HG02943 (cell line): ENCODE results near the gene DCHS2.
"Not testable (repeated sequence)": the region's sequence is repeated elsewhere in the genome, so short reads cannot be mapped to it uniquely, and the experiment has no call there.

ENCODE experiments used
- ATAC-seq: cut with Tn5 transposase; IDR thresholded peaks from one replicate; pipeline ENCODE4 v1.9.1; 2021; ENCODE audit warnings: mild to moderate bottlenecking, low read depth, moderate library complexity; ENCODE audit not compliant: unreplicated experiment

The DCHS2 gene

DNA sequence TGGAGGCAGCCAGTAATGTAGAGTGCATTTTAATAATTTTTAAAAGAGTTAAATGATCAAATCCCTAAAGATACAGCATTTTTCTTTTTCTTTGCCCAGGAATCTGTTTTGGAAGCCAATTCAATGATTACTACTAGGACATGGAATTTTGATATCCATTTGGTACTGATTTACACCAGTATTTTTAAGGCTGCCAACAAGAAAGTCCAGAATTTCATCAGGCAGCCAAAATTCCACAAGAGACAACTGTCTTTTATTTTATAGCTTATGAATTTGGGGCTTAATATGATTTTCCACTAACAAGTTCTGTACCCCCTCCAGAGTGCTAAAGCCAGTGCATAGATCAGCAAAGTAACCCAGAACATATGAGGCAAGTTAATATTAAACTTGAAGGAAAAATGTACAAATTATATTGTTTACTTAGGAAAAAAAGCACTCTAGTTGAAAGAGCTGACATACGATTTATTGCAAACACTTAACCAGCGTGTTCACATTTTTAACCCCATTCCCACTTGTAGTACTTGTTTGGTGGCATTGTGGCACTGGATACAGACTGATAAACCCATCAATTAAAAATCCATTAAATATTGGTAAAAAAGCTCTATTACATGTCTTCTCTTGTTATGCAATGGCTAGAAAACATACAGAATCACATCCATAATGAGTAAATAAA lies 259.7 kb downstream of the DCHS2 start:
- no peak for ATAC-seq

DNA sequence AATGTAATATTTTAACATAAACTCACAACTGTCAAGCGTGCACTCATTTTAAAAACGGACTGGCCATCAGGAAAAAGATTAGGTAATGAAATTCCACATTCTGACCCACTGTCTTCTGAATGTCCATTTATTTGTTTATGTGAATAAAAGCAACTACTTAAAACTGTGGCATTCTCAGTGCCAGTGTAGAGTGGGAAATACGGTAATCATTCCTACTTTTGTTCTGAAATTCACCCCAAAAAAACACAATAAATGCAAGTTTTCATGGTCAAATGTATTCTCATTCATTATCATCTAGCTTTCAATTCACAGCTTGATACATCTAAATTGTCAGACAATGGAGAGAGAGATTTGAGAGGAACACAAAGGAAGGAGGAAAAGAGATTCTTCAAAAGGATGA lies 260.9 kb downstream of the DCHS2 start:
- ATAC-seq, result no peak

DNA sequence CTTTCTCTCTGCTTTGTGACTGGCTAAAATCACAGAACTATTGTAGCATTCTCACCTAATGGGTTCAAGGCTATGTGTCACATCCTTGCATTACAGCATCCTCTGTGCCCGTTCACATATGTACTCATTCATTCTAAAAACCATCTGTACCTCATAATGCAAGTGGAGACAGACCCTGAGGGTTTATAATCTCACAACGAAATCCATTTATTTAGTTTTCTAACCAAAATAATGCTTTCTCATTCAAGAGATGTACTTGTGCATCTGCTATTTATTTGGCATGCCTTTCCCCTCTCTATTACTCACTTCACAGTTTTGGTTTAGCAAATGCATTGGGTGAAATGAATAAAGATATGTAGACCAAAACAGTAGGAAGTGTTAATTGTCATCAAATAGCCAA lies 261.5 kb downstream of the DCHS2 start:
- ATAC-seq, result no peak

DNA sequence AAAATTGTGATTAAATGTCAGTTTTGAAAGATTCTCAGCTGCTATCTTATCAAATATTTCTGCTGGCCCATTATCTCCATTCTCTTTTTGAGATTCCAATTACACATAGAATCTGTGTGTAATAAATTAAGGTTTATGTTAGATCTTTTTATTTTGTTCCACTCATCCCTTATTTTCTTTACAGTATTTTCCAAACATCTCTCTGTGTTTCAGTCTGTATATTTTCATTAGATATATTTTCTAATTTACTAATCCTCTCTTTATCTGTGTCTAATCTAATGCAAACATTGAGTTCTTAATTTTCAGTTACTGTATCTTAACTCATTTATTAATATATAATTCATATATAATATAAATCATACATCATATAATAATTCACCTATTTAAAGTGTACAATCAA lies 268.7 kb downstream of the DCHS2 start:
- no peak for ATAC-seq

DNA sequence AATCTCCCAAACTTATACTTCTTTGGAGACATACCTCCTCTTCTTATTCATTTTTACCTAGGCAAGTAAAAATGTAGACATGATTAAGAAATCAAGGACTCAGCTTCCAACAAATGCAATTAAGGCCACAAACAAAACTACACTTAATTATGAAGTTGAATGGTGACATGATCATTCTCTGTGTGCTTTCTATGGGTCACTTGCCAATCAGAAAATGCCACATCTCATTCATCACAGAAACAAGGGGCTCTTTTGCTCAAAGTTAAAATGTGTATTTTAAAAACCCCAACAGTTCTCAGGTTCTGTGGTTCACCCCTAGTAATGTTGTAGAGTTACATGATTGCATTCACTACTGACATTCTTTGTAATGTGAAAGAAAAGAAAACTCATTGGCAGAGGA lies 273.5 kb downstream of the DCHS2 start:
- no peak for ATAC-seq

DNA sequence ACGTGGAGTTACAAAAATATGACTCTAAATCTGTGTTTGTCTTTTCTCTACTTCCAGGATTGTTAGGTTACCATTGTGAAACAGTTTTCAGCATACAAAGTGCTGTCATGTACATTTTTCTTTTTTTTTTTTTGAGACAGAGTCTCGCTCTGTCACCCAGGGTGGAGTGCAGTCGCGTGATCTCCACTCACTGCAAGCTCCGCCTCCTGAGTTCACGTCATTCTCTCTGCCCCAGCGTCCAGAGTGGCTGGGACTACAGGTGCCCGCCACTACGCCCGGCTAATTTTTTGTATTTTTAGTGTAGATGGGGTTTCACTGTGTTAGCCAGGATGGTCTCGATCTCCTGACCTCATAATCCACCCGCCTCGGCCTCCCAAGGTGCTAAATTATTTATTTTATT lies 274.2 kb downstream of the DCHS2 start:
- ATAC-seq, result not testable (repeated sequence)

DNA sequence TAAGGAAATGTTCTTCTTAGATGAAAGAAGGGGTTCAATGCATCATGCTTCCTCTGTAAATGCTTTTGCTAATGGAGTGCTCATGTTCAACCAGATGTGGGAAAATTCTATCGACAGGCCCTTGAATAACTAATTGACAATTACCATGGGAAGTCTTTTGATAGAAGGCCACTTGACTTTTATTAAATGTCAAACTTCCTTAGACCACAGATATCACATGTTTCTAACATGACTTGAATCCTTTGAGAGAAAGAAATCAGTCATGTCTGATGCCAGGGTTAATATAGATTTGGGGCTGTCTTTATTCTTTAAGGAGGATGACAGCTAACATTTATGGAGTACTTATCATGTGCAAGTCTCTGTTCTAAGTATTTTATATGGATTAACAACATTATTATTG lies 280.1 kb downstream of the DCHS2 start:
- no peak for ATAC-seq

DNA sequence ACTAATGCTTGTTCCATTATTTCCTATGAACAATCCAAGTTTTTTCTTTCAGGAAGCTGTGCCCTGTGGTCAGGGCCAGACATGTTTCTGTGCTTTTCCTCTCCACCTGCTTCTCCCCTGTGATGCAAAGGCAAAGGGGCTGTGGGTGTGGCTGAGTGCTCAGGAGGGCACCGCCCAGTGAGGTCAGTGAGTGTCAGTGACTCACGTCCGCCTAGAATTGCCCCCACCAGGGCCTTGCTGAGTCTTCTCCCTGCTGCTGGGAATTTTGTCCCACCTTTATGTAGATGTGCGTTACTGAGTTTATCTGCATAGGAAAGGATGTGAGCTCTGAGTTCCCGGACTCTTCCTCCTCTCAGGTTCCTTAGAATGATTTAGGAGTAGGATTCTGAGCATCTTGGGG lies 283.2 kb downstream of the DCHS2 start:
- ATAC-seq, result no peak

DNA sequence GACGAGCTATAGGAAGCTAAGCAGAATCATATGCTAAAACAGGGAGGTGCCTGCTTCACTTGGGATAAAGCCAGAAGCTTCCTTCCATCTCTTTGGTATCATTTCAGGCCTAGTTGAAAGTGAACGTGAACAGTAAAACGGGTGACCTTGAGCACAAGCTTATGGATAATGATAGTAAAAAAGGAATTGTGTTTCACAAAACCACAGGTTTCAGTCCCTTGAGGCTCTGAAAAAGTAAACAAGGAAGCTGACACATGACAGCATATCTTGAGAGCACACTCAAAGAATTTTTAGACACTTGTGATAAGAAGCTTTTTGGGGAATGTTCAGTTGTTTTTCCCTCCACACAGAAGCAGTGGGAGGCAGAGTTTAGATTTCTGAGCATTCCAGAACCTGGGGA lies 286.1 kb downstream of the DCHS2 start:
- no peak for ATAC-seq

DNA sequence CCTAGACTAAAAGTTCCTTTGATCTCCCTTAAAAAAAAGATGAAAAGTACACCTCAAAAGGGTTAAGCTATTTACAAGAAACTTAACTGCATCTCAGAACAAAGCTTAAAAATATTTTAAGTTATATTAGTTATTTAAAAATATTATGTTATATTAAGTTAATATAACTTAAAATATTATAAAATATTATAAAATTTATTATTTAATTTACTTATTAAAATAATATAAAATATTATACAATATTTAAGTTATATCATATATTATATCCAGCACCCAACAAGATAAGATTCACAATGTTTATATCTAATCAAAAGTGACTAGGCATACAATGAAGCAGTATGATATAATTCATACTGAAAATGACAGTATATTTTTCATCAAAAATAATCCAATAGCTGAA lies 296.9 kb downstream of the DCHS2 start:
- ATAC-seq, result no peak

DNA sequence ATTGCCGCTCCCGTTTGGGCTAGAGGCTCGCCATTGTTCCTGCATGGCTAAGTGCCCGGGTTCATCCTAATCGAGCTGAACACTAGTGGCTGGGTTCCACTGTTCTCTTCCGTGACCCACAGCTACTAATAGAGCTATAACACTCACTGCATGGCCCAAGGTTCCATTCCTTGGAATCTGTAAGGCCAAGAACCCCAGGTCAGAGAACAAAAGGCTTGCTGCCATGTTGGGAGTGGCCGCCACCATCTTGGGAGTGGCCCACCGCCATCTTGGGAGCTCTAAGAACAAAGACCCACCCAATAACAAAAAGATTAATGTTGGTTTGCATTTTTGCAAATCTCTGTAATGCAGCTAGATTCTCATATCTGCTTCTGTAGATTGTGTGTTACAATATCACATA lies 299.0 kb downstream of the DCHS2 start:
- no peak for ATAC-seq

DNA sequence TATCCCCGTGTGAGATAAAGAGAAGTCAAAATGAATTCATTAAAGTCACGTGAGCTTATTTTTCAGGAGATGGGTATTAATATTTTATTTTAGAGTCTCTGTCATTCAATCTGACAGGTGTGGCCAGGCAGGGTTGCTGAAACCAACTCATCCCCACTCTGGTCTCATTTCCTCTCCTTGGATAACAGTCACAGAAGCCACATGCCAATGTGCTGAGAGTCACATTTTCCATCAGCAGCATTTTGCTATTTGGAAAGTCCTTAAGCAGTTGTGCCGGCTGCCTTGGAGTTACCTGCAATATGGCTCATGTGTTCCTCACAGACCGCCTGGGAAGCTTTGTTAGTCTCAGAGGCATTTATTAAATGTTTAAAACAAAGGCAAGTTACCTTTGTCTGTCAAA lies 302.3 kb downstream of the DCHS2 start:
- no peak for ATAC-seq

DNA sequence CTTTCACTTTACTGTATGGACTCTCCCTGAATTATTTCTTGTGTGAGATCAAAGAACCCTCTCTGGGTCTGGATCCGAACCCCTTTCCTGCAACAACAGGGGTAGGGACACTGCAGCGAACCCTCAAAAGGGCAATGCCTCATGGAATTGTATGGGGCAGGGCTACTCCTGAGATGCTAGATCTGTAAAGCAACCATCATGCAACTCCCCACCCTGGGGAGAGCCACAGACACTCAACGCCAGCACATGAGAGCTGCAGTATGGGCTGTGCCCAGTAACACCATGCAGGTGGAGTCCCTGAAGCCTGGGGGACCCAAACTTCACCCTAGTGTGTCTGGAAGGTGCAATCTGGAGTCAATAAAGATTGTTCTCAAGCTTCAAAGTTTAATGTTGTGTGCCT lies 304.7 kb downstream of the DCHS2 start:
- ATAC-seq, result no peak

DNA sequence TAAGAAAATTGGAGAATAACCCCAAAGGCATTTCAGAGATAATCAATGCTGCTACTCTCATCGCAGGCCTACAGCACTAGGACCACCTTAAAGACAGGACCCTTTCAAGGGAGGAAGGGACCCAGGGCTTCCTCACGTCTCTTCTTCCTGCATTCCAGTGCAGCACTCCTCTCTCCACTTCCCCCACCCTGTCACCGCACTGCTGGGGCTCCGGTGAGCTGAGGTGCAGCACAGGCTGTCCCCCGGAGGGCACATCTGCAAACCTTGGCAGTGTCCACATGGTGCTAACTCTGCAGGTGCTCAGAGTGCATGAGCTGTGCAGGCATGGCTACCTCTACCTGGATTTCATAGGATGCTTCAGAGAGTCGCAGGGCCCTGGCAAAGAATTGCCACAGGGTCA lies 305.6 kb downstream of the DCHS2 start:
- no peak for ATAC-seq

DNA sequence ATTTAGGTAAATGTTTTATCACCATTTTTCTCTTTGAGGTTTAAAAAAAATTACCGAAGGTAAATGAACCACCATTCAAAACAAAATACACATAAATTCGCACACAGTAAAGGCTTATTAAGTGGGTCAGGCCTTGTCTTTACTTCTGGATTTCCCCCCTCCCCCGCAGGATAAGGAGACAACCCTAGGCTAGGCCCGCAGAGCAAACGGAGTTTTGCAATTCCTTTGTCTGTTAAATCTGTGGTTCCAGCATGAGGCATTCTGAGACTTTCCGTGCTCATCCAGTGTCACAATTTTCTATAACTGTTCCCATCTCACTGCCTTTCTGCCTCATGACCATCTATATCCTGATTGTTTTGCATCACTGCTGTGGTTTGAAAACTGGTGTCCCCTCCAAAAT lies 307.4 kb downstream of the DCHS2 start:
- no peak for ATAC-seq

DNA sequence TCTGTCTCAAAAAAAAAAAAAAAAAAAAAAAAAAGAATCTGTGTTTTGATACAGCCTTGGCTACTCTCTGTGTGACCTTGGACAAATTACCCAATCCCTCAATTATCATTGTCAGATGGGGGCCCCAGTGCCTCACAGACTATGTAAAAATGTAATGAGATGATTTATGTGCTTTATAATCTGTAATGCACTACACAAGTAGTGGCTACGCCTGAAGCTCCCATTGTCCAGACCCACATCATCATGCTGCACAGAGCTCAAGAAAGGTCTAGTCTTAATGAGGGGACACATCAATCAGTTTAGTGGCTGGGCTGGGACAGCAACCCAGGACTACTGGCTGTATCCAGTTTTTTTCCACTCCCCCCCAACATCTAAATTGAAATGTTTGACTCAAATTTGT lies 308.3 kb downstream of the DCHS2 start:
- no peak for ATAC-seq
